Sciatic nerve (tissue), 2 donors: ENCODE data around the gene PDIA2. TPM values are rescaled to one million over a fixed set of nuclear protein-coding genes. Genes with fewer than 3 reads are reported as not detected.
"Not testable (repeated sequence)": the region's sequence is repeated elsewhere in the genome, so short reads cannot be mapped to it uniquely, and the experiment has no call there.

ENCODE experiments used
- ATAC-seq: fragments of 200-7000 bp; cut with Tn5 transposase; one replicate; pipeline ENCODE4 v1.9.1; 2020; ENCODE audit warnings: mild to moderate bottlenecking, moderate library complexity
- DNase-seq: peaks from one replicate; pipeline ENCODE4 v3.0.0-alpha.2; 2020; ENCODE audit warnings: low spot score
- intact Hi-C: fragments of 100-400 bp; cut with DNase I; formaldehyde crosslinking; loops from one replicate; pipeline ENCODE4 v1.14.2; 2022
- total RNA-seq: library from RNA; stranded (reverse); fragmentation: NEBNext Ultra II Directional; extraction: Animal tissue kit (Norgen Biotek cat#: 25700); gene quantifications from one replicate; pipeline ENCODE4 v1.2.1, GENCODE V29; 2021
- donor health status: DM: no; HTN: no; CAD: no.
- donor health status: DM: no; HTN: no; CAD: no.

Gene PDIA2
- total RNA-seq, 1 donor from 2014 or later: 0.85 TPM

DNA sequence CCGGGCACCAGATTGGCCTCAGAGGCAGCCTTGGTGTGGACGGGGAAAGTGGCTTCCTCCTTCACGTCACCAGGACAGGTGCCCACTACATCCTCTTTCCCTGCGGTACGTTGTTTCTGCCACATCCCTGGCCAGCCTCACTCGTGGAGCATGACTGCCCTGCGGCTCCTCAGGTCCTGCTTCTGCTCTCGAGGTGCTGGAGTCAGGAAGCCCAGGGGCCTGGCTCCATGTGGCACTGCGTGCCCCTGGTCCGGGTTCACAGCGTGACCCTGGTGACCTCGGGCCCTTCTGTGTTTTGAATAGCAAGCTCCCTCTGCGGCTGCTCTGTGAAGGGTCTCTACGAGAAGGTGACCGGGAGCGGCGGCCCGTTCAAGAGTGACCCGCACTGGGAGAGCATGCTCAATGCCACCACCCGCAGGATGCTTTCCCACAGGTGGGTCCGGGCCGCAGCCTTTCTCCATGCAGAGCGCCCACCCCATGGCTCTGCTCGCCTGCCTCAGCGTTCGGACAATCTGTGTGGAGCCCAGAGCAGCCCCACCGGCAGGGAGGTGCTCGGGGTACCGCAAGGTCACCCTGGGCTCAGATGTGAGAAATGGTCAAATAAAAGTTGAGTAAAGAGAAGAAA is 20.7 kb upstream of the PDIA2 start:
- no peak for DNase-seq
- intact Hi-C loops: no loop called here
- no peak for ATAC-seq

DNA sequence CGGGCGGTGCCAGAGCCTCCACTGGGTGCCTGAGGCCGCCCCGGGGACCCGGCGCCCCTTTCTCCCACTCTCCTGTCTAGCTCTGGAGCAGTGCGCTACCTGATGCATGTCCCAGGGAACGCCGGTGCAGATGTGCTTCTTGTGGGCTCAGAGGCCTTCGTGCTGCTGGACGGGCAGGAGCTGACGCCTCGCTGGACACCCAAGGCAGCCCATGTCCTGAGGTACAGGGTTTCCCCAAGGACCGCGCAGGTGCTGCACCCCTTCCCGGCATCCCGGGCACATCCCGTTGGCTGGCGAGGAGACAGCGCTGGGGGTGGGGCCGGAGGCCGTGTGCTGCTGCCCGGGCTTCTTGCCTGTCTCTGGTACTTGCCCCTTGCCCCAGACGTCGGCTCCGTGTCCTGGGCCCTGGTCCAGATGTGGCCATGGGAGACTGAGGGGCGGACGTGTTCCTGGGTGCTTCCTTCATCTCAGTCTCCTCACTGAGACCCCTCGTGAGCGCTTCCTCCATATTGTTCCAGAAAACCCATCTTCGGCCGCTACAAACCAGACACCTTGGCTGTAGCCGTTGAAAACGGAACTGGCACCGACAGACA is 19.7 kb upstream of the PDIA2 start:
- no peak for ATAC-seq
- DNase-seq: no peak
- intact Hi-C loops: no loop called here

DNA sequence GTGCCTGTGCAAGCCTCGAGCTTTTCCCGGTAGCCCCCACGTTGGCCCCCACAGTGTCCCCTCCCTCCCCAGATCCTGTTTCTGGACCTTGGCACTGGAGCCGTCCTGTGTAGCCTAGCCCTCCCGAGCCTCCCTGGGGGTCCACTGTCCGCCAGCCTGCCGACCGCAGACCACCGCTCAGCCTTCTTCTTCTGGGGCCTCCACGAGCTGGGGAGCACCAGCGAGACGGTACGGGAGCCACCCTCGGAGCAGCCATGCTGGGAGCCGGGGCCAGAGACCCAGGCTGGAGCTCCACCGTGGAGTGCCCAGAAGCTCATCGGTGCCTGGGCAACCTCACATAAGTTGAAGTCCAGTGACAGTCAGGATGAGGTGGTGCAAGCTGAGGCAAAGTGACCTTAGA is 19.0 kb upstream of the PDIA2 start:
- ATAC-seq: no peak
- no peak for DNase-seq
- intact Hi-C loops: no loop called here

DNA sequence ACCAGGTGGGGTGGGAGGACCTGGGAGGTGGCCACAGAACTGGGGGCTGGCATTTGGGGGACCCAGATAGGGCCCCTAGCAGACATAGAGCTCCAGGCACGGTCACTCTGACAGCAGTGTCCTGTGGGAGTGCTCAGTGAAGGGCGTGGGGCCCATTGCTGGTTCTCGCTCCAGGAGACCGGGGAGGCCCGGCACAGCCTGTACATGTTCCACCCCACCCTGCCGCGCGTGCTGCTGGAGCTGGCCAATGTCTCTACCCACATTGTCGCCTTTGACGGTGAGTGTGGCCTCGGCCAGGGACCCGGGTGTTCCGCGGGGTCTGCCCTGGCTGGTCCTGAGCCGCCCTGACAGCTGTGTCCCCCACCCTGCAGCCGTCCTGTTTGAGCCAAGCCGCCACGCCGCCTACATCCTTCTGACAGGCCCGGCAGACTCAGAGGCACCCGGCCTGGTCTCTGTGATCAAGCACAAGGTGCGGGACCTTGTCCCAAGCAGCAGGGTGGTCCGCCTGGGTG is 18.5 kb upstream of the PDIA2 start:
- ATAC-seq (no peak), DNase-seq (no peak)
- intact Hi-C loops: no loop called here

DNA sequence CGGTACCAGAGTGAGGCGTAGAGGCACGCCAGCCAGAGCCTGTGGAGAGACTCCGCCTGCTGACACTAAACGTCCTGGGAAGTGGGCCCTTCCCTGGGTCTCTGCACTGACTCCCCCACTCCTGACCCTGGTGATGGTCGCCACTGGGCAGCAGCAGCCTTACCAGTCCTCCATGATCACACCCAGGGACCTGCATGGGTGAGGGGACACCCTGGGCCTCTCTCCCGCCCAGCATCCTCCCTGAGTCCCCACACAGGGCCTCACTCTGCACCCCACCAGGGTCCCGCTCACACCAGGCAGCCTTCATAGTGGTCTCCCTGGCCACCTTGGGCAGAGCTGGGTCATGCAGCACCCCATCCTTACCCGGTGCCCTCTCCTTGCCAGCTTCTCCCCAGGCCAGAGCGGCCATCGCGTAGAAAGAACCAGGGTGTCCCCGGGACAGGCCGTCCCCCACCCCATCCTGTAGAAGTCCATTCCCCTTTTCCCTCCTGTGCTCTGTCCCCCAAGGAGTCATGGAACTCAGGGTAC is 17.9 kb upstream of the PDIA2 start:
- ATAC-seq (no peak), DNase-seq (no peak)
- intact Hi-C loops: no loop called here

DNA sequence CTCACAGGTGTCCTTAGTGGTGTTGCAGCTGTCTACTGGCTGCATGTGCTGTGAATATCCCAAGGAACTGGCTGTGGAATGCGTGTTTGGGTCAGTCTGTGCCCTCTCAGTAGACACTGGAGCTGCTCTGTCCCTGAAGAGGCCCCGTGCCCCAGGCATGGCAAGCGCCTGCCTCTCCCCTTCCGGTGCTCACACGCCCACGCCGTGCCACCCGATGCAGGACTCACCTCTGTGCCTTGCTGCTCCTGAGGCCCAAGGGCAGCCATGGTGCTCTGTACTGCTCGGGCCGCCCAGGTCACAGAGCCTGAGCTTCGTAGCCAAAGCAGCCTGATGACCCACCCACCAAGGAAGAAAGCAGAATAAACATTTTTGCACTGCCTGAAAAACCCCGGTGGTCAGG is 17.3 kb upstream of the PDIA2 start:
- DNase-seq: no peak
- intact Hi-C loops: no loop called here
- peak; percentile 17 for ATAC-seq

DNA sequence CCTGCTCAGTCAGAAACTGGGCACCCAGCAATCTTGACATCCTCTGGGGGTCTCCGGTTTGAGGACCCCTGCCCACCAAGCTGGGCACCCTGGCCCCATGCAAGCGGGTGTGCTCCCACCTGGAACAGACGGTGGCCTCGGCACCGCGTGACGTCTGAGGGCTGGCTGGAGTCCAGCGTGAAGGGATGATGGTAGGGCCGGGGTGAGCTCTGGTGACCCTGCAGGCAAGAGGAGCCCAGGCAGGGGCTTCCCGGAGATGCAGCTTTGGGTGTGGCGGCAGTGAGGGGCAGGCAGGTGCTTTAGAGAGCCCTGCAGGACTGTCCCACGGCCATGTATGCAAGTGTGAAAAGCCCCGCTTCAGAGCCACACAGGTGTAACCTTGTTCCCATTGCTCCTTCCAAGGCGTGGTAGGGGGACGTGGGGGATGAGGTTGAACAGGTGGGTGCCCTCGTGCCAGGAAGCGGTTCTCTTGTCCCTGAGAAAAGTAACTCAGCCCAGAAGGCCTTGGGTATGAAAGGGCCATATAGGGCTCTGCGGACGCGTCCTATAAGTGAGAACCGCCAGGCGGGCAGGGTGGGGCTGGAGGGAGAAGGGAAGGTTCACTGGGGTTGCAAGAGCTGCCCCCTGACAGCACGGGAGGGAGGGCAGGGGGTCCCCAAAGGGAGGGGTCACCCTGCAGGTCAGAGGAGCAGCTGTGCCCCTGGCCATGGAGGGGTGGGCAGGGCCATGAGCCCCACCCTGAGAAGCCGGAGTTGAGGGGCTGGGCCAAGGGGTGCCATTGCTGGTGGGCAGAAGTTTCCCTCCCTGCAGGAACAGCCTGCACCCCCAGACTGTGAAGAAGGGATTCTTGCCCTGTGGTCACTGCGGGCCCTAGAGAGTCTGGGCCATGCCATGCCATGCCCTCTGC is 16.5 kb upstream of the PDIA2 start:
- DNase-seq (no peak), ATAC-seq (no peak)
- intact Hi-C loops: no loop called here

DNA sequence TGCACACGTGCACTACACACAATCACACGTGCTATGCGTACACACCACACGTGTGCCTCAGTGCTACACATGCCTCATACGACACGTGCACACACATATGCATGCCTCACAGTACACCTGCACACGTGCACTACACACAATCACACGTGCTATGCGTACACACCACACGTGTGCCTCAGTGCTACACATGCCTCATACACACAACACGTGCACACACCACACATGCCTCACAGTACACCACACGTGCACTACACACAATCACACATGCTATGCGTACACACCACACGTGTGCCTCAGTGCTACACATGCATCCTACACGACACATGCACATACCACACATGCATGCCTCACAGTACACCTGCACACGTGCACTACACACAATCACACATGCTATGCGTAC is 15.4 kb upstream of the PDIA2 start:
- ATAC-seq, DNase-seq, intact Hi-C loops: not testable (repeated sequence)

DNA sequence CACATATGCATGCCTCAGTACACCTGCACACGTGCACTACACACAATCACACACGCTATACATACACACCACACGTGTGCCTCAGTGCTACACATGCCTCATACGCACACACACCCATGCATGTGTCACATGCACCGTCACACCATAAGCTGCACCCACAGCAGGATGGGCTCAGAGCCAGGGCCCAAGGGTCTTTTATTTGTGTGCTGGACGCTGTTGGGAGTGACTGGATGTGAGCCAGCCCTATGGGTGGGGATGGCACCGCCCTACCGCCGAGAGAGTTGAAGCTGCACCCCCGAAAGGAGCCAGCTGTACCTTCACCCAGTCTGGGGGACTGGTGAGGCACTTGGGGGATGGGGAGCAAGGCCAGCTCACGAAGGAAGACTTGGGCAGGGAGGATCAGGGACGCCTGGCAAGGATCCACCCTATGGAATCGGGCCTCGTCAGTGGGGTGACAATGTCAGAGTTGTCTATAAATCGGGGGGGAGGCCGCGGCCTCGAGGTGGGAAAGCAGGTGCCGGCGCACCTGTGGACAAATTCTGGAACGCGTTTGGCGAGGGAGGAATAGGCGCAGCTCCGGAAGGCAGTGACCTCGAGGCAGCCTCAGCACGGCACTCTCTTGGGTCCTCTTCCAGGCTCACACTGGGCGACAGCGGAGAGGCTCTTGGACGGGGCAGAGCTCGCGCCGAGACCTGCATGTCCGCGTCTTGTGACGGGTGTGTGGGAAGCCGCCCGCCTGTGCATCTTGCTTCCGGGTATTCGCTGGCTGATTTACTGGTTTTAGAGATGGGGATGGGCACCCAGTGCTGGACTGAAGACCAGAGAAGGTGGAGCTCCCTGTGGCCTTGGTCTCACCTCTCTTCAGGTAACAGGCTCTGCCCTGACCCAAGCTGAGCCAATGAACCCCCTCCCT is 14.6 kb upstream of the PDIA2 start:
- no peak for DNase-seq
- intact Hi-C loops: no loop called here
- no peak for ATAC-seq

DNA sequence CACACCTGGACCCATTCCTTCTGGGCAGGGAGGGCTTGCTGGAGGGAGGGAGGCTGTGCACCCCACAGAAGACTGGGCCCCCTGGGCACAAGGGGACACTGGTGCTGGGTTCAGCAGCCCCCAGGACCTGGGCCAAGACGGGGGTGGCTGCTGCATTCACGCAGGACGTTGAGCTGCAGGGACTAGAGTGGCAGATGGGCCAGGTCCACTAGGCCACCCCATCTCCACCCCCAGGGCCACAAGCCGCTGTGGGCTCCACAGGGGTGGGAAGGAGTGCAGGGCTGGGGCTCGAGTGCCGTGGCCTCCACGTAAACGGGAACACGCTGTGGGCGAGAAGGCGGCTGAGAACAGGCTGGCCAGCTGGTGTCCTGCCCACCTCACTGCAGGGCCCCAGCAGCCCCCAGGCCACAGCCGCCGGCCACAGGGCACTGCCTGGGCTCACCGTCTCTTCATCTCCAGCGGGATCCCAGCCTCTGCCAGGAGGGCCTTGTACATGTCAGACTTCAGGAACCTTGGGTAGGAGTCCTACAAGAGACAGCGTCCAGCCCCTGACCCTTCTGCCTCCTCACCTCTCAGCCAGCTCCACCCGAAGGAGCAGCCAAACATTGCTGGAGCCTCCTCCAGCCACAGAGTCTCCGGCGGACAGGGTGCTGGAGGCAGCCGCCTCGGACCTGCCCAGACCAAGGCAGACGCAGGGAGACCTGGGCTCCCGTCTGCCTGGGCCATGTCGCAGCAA is 13.7 kb upstream of the PDIA2 start:
- intact Hi-C loops: no loop called here
- DNase-seq (no peak), ATAC-seq (no peak)

DNA sequence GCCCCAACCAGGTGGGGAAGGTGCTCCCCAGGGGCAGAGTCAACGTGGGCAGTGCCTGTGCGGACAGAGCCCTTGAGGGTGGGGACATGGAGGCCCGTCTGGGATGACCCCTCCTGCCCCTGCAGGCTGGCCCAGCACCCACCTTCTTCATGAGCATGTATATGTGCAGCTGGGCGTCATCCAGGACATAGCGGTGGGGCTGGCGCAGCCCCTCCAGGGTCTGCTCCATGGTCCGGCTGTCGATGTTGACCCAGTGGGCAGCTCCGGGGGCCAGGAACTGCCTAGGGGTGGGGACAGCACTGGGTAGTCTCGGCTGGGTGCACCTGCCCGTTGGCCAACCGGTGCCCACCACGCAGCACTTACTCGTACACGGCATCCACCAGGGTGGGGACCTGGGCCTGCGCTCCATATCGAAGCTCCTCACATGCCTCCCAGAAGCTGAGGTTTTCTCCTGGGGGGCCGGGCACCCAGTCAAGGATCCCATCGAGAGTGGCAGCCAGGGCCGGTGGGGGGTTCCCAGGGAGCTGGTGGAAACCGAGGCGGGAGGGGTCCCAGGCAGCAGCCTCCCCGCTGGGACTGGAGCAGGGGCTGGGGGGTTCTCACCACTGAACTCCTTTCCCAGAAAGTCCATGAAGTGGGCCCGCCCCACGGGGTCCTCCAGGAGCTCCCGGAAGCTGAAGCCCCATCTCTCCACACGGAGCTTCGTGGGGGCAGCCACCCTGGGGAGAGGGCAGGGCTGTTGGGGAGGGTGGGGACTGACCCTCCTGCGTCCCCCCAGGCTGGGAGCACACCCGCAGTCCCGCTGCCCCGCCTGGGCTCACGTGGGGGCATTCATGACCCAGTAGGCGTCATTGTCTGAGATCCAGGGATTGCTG is 12.3 kb upstream of the PDIA2 start:
- DNase-seq (no peak), ATAC-seq (no peak)
- intact Hi-C loops: no loop called here

DNA sequence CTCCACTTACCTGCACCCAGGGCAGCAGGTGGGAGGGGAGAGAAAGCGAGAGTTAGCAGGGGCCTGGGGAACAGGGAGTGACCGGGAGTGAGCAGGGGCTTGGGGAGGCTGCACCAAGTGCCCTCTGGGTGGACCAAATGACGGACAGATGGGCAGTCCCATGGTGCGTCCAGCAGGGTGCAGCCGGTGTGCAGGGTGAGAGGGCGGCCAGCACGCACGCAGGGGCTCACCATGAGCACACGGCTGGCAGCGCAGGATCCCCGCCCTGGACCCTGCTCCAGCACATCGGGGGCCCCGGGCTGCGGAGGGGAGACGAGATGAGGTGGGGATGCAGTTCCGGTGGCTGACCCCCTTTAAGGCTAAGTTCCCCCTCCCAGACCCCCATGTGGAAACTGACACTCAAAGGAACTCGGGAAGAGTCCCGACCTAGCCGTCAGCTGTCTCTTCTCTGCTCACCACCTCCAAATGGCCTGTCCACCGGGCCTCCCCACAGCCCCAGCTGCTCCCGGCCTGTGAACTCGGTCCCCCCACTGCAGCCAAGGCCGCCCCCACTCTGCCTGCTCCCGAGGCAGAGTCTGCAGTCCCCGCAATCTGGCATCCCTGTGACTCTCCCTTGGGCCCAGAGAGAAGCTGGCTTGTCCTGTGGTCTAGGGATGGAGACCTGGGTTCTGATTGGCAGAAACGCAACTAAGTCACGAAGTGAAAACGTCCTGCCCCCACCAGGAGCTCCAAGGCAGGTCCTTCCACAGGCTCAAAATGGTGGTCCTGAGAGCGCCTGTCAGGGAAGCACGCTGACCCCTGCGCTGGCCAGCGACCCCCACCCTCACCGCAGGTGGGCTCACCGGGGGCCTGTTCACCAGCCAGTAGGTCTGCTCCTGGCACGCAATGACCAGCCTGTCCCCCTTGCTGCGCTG is 10.1 kb upstream of the PDIA2 start:
- intact Hi-C loops: no loop called here
- no peak for DNase-seq
- ATAC-seq: no peak

DNA sequence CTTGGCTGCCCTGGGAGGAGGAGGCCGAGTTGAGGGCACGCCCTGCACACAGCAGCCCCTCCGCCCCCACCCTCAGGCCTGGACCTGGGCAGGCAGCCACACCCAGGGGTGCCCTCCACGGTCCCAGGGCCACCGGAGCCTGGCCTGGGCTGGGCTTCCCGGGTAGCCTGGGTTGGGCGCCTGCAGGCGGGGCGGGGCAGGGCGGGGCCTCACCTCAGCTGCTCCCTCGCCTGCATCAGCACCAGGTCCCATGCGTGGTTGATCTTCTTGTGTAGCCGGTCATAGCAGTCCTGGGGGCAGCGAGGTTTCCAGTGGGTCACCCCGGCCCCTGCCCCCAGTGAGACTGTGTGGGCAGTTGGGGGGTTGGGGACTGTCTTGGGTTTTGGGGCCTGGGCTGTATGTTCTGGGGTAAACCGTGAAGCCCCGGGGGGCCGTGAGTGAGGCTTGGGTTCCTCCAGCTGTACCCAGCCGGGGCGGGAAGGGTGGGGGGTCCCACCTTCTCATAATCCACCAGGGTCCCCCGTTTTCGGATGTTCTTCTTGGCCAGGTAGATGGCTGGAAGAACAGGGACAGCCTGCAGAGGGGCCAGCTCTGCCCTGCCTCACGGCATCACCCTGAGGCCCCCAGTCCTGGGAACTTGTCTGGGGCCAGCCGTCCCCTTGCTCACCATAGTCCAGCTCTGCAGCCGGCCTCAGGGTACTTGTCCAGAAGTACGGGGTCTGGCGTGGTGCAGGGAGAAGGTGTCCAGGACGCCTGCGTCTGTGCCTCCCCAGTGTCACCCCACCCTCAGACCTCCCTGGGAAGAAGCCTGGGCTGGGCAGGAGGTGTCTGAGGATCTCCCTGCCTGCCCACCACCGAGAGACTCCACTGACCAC is 9.2 kb upstream of the PDIA2 start:
- ATAC-seq (no peak), DNase-seq (no peak)
- intact Hi-C loops: no loop called here

DNA sequence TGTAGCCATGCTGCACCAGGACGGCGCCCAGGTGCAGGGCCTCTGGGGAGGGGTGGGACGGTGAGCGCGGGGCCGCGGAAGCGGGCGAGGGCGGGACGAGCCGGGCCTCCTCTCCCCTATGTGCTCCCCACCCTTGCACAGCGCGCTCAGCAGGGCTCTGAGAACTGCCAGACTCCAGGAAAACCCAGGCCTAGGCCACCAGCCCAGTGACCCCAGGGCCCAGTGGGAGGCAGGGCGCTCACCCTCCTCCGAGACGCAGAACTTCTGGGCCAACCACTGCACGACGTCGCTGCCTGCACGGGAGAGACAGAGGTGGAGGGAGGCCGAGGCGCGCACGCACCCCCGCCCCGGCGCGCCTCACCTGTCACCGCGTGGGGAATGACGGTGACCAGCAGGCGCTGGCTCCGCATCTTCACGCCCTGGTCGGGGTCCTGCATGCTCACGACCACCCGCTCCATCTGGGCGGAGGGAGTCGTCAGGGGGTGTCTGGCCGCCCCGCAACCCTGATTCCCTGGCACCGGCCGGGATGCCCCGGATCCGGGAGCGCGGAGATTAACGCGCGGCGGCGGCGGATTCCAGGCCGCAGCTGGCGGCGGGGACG is 7.8 kb upstream of the PDIA2 start:
- ATAC-seq: no peak
- DNase-seq: no peak
- intact Hi-C loops: no loop called here

DNA sequence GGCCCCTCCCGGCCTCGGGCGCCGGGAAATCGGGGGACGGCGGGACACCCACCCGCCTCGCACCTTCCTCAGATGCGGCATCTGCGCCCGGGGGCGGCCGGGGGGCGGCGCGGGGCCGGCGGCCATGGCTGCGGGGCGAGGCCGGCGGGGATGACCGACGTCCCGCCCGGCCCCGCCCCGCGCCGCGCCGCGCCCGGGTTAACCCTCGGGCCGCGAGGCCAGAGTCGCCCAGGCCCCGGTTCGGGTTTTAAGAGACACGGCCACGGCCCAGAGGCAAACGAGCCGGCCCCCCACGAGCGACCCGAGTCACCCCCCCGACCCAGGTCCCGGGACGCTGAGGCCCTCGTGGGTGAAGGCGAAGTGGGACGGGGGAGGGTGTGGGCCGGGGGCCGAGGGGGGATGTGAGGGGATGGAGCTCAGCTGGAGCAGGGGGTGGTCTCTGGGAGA is 7.2 kb upstream of the PDIA2 start, which contains the start of gene RGS11:
RGS11 (minus strand) TSS at position 159 of the 447 bp plus-strand sequence; CDS start at position 126, 33 bp downstream.
- ATAC-seq: peak; percentile 8
- intact Hi-C loops: no loop called here
- no peak for DNase-seq
